HepG2 (cell line): ENCODE data around the gene APLF. TPM values are rescaled to one million over a fixed set of nuclear protein-coding genes. Genes with fewer than 3 reads are reported as not detected.

Experiments
- ATAC-seq: fragments of 200-7000 bp; cut with Tn5 transposase; 3 replicates; pipeline ENCODE4 v1.9.1; 2020; ENCODE audit warnings: mild to moderate bottlenecking, moderate library complexity
- BruUV-seq: library from RNA; stranded (reverse); fragments of 400-500 nt; replicated peaks from 2 replicates; lab custom pipeline; 2021; lab: Mats Ljungman, UMichigan
- CTCF ChIA-PET: fragments of 300-600 bp; formaldehyde crosslinking; extraction: SDS; loops from one replicate; lab custom pipeline; 2021; ENCODE audit warnings: low total read pairs, inconsistent platforms, low intra/inter-chr PET ratio; lab: Yijun Ruan, JAX
- POLR2A ChIA-PET: fragments of 350-600 bp; sonication (Branson Sonifier 250); formaldehyde crosslinking; loops from one replicate; lab custom pipeline; 2020; ENCODE audit warnings: antibody characterized with exemption, inconsistent platforms; lab: Yijun Ruan, JAX
- DNase-seq: peaks from one replicate; pipeline ENCODE4 v3.0.0-alpha.2; 2015; ENCODE audit warnings: low spot score
- FAIRE-seq: peaks from 3 replicates; lab custom pipeline; 2011; peaks lifted over from hg19 to GRCh38; lab: Jason Lieb, UNC
- H2AFZ ChIP-seq: one replicate; pipeline ENCODE4 v1.6.1; 2011; ENCODE audit warnings: low read length, inconsistent platforms
- H3K27ac ChIP-seq: fragments of 300-600 bp; 3 replicates; pipeline ENCODE4 v1.8.0; 2011; ENCODE audit warnings: mixed run types, mild to moderate bottlenecking, mixed read lengths, low read length, inconsistent platforms; ENCODE audit not compliant: insufficient read depth; ENCODE audit errors: extremely low read length
- H3K27me3 ChIP-seq, 2 experiments: fragments of 200-600 bp in 1 of 2; 2 replicates in 1 of 2; 3 replicates in 1 of 2; pipeline versions ENCODE4 v1.6.0 to v1.8.0; 2011; ENCODE audit warnings: low read length in 2 of 2, mild to moderate bottlenecking in 2 of 2, moderate library complexity in 2 of 2, inconsistent platforms in 1 of 2; ENCODE audit not compliant: insufficient read depth in 2 of 2, control insufficient read depth in 1 of 2
- H3K36me3 ChIP-seq, 2 experiments: fragments of 200-600 bp in 1 of 2; replicated peaks in 1 of 2; 2 replicates in 1 of 2; 3 replicates in 1 of 2; pipeline versions ENCODE4 v1.5.1 to v1.8.0; 2011; ENCODE audit warnings: low read length in 2 of 2, inconsistent platforms in 1 of 2; ENCODE audit not compliant: insufficient read depth in 2 of 2, control insufficient read depth in 1 of 2
- H3K4me1 ChIP-seq: 2 replicates; pipeline ENCODE4 v1.5.1; 2012; ENCODE audit warnings: low read length, inconsistent platforms; ENCODE audit not compliant: insufficient read depth
- H3K4me2 ChIP-seq: 2 replicates; pipeline ENCODE4 v1.6.0; 2011; ENCODE audit warnings: low read depth, low read length, inconsistent platforms
- H3K4me3 ChIP-seq, 3 experiments: fragments of 200-600 bp in 1 of 3; sonication (generic), shearing (Covaris generic) in 1 of 3; replicated peaks in 1 of 3; 2 replicates each; pipeline ENCODE4 v1.5.1; 2011 to 2016; ENCODE audit warnings: low read length in 3 of 3, inconsistent platforms in 2 of 3, low read depth in 2 of 3, mild to moderate bottlenecking in 2 of 3, control low read depth in 1 of 3, mixed read lengths in 1 of 3; ENCODE audit not compliant: insufficient read depth in 1 of 3
- H3K79me2 ChIP-seq: one replicate; pipeline ENCODE4 v1.6.1; 2011; ENCODE audit warnings: low read length, inconsistent platforms; ENCODE audit not compliant: insufficient read depth
- H3K9ac ChIP-seq: 2 replicates; pipeline ENCODE4 v1.6.0; 2011; ENCODE audit warnings: mild to moderate bottlenecking, low read depth, low read length, inconsistent platforms; ENCODE audit not compliant: insufficient read depth
- H3K9me3 ChIP-seq: 2 replicates; pipeline ENCODE4 v1.5.1; 2012; ENCODE audit warnings: mild to moderate bottlenecking, low read length
- H4K20me1 ChIP-seq: 2 replicates; pipeline ENCODE4 v1.6.0; 2011; ENCODE audit warnings: inconsistent platforms, mild to moderate bottlenecking, low read length, moderate library complexity; ENCODE audit not compliant: insufficient read depth
- ASH2L ChIP-seq: fragments of 300-600, 200-600 bp; sonication (generic); IDR thresholded peaks from 2 replicates; pipeline ENCODE4 v1.7.0; 2017; ENCODE audit warnings: low read depth, mild to moderate bottlenecking, moderate library complexity, mixed read lengths, low read length; ENCODE audit not compliant: insufficient read length
- ELF3 ChIP-seq: IDR thresholded peaks from 2 replicates; pipeline ENCODE4 v1.6.1; 2016; ENCODE audit warnings: missing genetic modification reagents, missing compliant biosample characterization
- RBAK ChIP-seq: sonication (generic); formaldehyde crosslinking; IDR thresholded peaks from 2 replicates; pipeline ENCODE4 v1.5.1; 2020; ENCODE audit warnings: mild to moderate bottlenecking, missing genetic modification reagents
- REXO4 ChIP-seq: sonication (generic); formaldehyde crosslinking; IDR thresholded peaks from 2 replicates; pipeline ENCODE4 v1.8.0; 2022; ENCODE audit warnings: missing genetic modification reagents, mild to moderate bottlenecking, borderline replicate concordance
- SP1 ChIP-seq, 2 experiments: fragments of 450-650 bp in 1 of 2; sonication (generic) in 1 of 2; formaldehyde crosslinking in 1 of 2; IDR thresholded peaks; 2 replicates each; pipeline versions ENCODE4 v1.4.0 to v1.6.1; 2016 to 2020; ENCODE audit warnings: missing genetic modification reagents in 1 of 2
- ZFP36L2 ChIP-seq: sonication (generic); formaldehyde crosslinking; IDR thresholded peaks from 2 replicates; pipeline ENCODE4 v1.4.0; 2020; ENCODE audit warnings: missing genetic modification reagents
- ZNF614 ChIP-seq: IDR thresholded peaks from 2 replicates; pipeline ENCODE4 v1.6.1; 2018; ENCODE audit warnings: missing biosample characterization, missing genetic modification reagents, inconsistent platforms, borderline replicate concordance
- ZSCAN30 ChIP-seq: sonication (generic); formaldehyde crosslinking; IDR thresholded peaks from 2 replicates; pipeline ENCODE4 v1.5.0; 2020; ENCODE audit warnings: mild to moderate bottlenecking, missing genetic modification reagents
- in situ Hi-C: cut with HindIII; loops from 2 replicates; pipeline ENCODE4 v1.10.0; 2017; ENCODE audit warnings: low pct_unique_long_range_greater_than_20kb; ENCODE audit not compliant: extremely low pct_ligation_motif_present
- intact Hi-C: fragments of 100-400 bp; cut with micrococcal nuclease; formaldehyde crosslinking; loops from one replicate; pipeline ENCODE4 v1.10.0; 2022; ENCODE audit not compliant: unreplicated experiment
- polyA plus RNA-seq, 8 experiments: library from polyadenylated mRNA; depleted of rRNA in 3 of 8; stranded (reverse) in 7 of 8; unstranded in 1 of 8; fragments of >200 nt; fragmentation: Illumina TruSeq in 4 of 8; extraction: Trizol in 4 of 8; gene quantifications; 2 replicates each; pipeline versions ENCODE4 v1.2.1 to v1.2.3, GENCODE V29; 2011 to 2016; ENCODE audit warnings: low read depth in 4 of 8, missing spikeins in 1 of 8, mixed read lengths in 1 of 8; ENCODE audit not compliant: insufficient read depth in 1 of 8
- total RNA-seq, 5 experiments: library from RNA; depleted of rRNA; stranded (reverse); fragments of >200 nt; fragmentation: Illumina TruSeq; extraction: Trizol; gene quantifications; 2 replicates each; pipeline ENCODE4 v1.2.3, GENCODE V29; 2016; ENCODE audit warnings: low read depth in 1 of 5
- TF ChIP-seq, protein P1 (sequence below): sonication (generic); formaldehyde crosslinking; IDR thresholded peaks from 2 replicates; pipeline ENCODE4 v1.4.0; 2020; ENCODE audit warnings: mild to moderate bottlenecking, missing genetic modification reagents, borderline replicate concordance
- TF ChIP-seq, protein P2 (sequence below): sonication (generic); formaldehyde crosslinking; IDR thresholded peaks from 2 replicates; pipeline ENCODE4 v1.8.0; 2022; ENCODE audit warnings: mild to moderate bottlenecking, missing genetic modification reagents, moderate library complexity
- TF ChIP-seq, protein P3 (sequence below): sonication (generic); formaldehyde crosslinking; IDR thresholded peaks from 2 replicates; pipeline ENCODE4 v1.4.0; 2020; ENCODE audit warnings: missing genetic modification reagents, borderline replicate concordance
- TF ChIP-seq, protein P4 (sequence below): sonication (generic); formaldehyde crosslinking; IDR thresholded peaks from 2 replicates; pipeline ENCODE4 v1.8.1; 2023; ENCODE audit warnings: missing genetic modification reagents, inconsistent platforms, borderline replicate concordance

The APLF gene
- total and polyA plus RNA-seq, 2 of the 13 experiments (the other 11 are each of a cell fraction or from before 2014, with no cell fraction given), result 0.45 to 2.2 TPM

DNA sequence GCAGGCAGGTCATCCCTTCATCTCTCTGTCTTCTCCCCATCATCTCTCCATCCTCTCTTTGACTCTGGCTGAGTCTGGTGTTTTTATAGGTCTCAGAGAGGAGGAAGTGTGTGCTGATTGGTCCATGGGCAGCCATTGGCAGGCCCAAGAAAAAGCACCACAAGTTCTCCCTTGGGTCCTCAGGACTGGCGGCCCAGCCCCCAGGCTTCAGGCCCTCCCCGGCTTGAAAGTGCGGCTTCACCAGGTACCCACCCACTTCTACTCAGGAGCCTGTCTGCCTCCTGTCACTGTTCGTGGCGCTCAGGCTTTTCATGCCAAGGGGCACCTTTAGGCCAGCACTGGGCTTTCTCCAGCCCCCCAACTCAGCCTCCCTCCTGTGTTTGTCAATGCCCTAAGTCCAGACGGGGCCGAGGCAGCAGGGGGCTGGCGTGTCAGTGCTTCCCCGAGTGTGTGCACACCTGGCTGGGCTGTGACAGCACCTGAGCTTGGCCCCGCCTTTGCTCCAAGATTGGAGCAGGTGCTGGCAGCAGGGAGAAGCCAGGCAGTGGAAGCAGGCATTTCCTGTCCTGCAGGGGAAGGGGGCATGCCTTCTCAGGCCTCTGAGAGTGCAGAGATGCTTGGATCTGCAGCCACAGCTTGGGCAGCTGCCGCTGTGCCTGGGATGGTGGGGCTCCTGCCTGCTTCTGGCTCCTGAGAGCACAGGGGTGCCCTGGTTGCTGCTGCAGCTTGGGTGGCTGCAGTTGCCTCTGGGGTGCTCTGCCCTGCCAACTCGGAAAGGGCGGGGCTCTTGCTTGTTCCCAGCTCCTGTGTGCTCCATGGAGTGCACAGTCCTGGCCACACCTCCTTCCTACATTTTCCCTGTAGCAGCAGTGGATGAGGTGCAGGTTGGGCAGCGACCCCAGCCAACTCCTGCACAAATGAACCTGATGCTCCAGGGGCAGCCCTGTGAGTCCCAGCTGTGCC lies 34.4 kb upstream of the APLF start (continued):
- TF ChIP-seq, protein P1, sequence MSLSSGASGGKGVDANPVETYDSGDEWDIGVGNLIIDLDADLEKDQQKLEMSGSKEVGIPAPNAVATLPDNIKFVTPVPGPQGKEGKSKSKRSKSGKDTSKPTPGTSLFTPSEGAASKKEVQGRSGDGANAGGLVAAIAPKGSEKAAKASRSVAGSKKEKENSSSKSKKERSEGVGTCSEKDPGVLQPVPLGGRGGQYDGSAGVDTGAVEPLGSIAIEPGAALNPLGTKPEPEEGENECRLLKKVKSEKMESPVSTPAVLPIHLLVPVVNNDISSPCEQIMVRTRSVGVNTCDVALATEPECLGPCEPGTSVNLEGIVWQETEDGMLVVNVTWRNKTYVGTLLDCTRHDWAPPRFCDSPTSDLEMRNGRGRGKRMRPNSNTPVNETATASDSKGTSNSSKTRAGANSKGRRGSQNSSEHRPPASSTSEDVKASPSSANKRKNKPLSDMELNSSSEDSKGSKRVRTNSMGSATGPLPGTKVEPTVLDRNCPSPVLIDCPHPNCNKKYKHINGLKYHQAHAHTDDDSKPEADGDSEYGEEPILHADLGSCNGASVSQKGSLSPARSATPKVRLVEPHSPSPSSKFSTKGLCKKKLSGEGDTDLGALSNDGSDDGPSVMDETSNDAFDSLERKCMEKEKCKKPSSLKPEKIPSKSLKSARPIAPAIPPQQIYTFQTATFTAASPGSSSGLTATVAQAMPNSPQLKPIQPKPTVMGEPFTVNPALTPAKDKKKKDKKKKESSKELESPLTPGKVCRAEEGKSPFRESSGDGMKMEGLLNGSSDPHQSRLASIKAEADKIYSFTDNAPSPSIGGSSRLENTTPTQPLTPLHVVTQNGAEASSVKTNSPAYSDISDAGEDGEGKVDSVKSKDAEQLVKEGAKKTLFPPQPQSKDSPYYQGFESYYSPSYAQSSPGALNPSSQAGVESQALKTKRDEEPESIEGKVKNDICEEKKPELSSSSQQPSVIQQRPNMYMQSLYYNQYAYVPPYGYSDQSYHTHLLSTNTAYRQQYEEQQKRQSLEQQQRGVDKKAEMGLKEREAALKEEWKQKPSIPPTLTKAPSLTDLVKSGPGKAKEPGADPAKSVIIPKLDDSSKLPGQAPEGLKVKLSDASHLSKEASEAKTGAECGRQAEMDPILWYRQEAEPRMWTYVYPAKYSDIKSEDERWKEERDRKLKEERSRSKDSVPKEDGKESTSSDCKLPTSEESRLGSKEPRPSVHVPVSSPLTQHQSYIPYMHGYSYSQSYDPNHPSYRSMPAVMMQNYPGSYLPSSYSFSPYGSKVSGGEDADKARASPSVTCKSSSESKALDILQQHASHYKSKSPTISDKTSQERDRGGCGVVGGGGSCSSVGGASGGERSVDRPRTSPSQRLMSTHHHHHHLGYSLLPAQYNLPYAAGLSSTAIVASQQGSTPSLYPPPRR (CRISPR knock-in tag), result no peak
- TF ChIP-seq, all 625 proteins: peak for 2

DNA sequence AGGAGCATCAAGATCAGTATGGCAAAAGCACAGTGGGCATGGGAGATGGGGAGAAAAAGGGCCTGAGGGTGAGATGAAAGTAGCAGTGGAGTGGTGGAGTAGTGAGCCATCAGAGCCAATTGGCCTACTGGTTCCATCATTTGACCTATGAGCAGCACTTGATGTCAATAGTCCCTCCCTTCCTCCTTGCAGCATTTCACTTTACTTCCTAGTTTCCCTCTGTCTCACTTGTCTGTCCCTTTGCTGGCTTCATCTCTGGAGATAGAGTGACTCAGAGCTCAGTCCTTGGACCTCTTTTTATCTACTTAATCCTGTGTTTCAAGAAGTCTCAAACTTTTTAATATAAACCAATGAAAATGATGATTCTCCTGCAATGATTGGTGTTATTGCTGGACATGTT lies 32.4 kb upstream of the APLF start:
- peaks cover 0 to 7% of the 10 kb centered on the region in 2 experiments; a peak in 2 of 5 replicates for H3K27me3 ChIP-seq
- no peak overlapping the region for H3K4me3 ChIP-seq
- no peak overlapping the region for H3K27ac ChIP-seq
- BruUV-seq, result no TSS peak
- no peaks in the 10 kb centered on the region for H3K36me3 ChIP-seq
- no peaks in the 10 kb centered on the region for H3K9me3 ChIP-seq
- no peaks in the 10 kb centered on the region for H3K79me2 ChIP-seq
- ChIA-PET CTCF (no interaction called here), POLR2A (no interaction called here)
- no peak overlapping the region for H3K4me2 ChIP-seq
- DNase-seq, result no peak
- H4K20me1 ChIP-seq, result no peaks in the 10 kb centered on the region
- in situ Hi-C loops (no loop called here), intact Hi-C loops (no loop called here)
- no peak overlapping the region for H2AFZ ChIP-seq
- ATAC-seq, result no peak
- no peak overlapping the region for H3K9ac ChIP-seq
- FAIRE-seq, result no peak
- no peaks in the 10 kb centered on the region for H3K4me1 ChIP-seq
- no peak for TF ChIP-seq ELF3
- no peak for TF ChIP-seq ZFP36L2 (CRISPR knock-in tag)
- no peak for TF ChIP-seq SP1 (IDR thresholded peaks at IDR 0.05)
- no peak for TF ChIP-seq SP1 (CRISPR knock-in tag; IDR thresholded peaks at IDR 0.05)
- TF ChIP-seq, protein P2, sequence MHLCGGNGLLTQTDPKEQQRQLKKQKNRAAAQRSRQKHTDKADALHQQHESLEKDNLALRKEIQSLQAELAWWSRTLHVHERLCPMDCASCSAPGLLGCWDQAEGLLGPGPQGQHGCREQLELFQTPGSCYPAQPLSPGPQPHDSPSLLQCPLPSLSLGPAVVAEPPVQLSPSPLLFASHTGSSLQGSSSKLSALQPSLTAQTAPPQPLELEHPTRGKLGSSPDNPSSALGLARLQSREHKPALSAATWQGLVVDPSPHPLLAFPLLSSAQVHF, result no peak
- TF ChIP-seq ZSCAN30, result no peak
- TF ChIP-seq, protein P3, sequence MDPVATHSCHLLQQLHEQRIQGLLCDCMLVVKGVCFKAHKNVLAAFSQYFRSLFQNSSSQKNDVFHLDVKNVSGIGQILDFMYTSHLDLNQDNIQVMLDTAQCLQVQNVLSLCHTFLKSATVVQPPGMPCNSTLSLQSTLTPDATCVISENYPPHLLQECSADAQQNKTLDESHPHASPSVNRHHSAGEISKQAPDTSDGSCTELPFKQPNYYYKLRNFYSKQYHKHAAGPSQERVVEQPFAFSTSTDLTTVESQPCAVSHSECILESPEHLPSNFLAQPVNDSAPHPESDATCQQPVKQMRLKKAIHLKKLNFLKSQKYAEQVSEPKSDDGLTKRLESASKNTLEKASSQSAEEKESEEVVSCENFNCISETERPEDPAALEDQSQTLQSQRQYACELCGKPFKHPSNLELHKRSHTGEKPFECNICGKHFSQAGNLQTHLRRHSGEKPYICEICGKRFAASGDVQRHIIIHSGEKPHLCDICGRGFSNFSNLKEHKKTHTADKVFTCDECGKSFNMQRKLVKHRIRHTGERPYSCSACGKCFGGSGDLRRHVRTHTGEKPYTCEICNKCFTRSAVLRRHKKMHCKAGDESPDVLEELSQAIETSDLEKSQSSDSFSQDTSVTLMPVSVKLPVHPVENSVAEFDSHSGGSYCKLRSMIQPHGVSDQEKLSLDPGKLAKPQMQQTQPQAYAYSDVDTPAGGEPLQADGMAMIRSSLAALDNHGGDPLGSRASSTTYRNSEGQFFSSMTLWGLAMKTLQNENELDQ, result no peak
- TF ChIP-seq, protein P4, sequence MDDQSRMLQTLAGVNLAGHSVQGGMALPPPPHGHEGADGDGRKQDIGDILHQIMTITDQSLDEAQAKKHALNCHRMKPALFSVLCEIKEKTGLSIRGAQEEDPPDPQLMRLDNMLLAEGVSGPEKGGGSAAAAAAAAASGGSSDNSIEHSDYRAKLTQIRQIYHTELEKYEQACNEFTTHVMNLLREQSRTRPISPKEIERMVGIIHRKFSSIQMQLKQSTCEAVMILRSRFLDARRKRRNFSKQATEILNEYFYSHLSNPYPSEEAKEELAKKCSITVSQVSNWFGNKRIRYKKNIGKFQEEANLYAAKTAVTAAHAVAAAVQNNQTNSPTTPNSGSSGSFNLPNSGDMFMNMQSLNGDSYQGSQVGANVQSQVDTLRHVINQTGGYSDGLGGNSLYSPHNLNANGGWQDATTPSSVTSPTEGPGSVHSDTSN, result no peak
- TF ChIP-seq RBAK (CRISPR knock-in tag), result no peak
- TF ChIP-seq ZNF614, result no peak
- TF ChIP-seq REXO4, result no peak
- TF ChIP-seq ASH2L, result no peak
